NCI-H128 (cell line): ENCODE measurements around the gene TTLL8.
A peak's percentile ranks its signal among the peaks of the same experiment; 100 is the strongest.
"Not testable (repeated sequence)": the region's sequence is repeated elsewhere in the genome, so short reads cannot be mapped to it uniquely, and the experiment has no call there.

Source experiments
- DNase-seq: peaks from one replicate; lab custom pipeline; 2025; ENCODE audit not compliant: unreplicated experiment; lab: John Stamatoyannopoulos, UW

TTLL8 gene

GRCh38 chr22:49992921-49993648, 65.0 kb downstream of the TTLL8 start:
- DNase-seq = no peak

GRCh38 chr22:49991907-49992533, 66.1 kb downstream of the TTLL8 start:
- no peak for DNase-seq

GRCh38 chr22:49991167-49991566, 66.9 kb downstream of the TTLL8 start:
- DNase-seq = no peak

GRCh38 chr22:49989826-49990225, 68.3 kb downstream of the TTLL8 start:
- not testable (repeated sequence) for DNase-seq

- no peak for DNase-seq
These were observed 71.8 kb downstream of the TTLL8 start for GRCh38 chr22:49986325-49986724.

GRCh38 chr22:49983148-49984042, 74.7 kb downstream of the TTLL8 start:
- no peak for DNase-seq

GRCh38 chr22:49981799-49982198, 76.3 kb downstream of the TTLL8 start:
- DNase-seq = not testable (repeated sequence)

- DNase-seq = no peak
These were observed 78.4 kb downstream of the TTLL8 start for GRCh38 chr22:49979587-49980264.

- no peak for DNase-seq
These were observed 80.5 kb downstream of the TTLL8 start for GRCh38 chr22:49977578-49977977.

GRCh38 chr22:49976439-49977175, 81.5 kb downstream of the TTLL8 start:
- no peak for DNase-seq

- DNase-seq = no peak
These were observed 82.3 kb downstream of the TTLL8 start for GRCh38 chr22:49975543-49976389.

- DNase-seq = no peak
These were observed 84.8 kb downstream of the TTLL8 start for GRCh38 chr22:49973018-49973961.

- no peak for DNase-seq
These were observed 85.7 kb downstream of the TTLL8 start for GRCh38 chr22:49972163-49973017.

- DNase-seq = no peak
These were observed 86.6 kb downstream of the TTLL8 start for GRCh38 chr22:49971232-49972162.

GRCh38 chr22:49970528-49971231, 87.4 kb downstream of the TTLL8 start:
- peak; percentile 28 for DNase-seq
